ENCODE measurements around the gene KPNA3.

KPNA3 gene, protein sequence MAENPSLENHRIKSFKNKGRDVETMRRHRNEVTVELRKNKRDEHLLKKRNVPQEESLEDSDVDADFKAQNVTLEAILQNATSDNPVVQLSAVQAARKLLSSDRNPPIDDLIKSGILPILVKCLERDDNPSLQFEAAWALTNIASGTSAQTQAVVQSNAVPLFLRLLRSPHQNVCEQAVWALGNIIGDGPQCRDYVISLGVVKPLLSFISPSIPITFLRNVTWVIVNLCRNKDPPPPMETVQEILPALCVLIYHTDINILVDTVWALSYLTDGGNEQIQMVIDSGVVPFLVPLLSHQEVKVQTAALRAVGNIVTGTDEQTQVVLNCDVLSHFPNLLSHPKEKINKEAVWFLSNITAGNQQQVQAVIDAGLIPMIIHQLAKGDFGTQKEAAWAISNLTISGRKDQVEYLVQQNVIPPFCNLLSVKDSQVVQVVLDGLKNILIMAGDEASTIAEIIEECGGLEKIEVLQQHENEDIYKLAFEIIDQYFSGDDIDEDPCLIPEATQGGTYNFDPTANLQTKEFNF

DNA sequence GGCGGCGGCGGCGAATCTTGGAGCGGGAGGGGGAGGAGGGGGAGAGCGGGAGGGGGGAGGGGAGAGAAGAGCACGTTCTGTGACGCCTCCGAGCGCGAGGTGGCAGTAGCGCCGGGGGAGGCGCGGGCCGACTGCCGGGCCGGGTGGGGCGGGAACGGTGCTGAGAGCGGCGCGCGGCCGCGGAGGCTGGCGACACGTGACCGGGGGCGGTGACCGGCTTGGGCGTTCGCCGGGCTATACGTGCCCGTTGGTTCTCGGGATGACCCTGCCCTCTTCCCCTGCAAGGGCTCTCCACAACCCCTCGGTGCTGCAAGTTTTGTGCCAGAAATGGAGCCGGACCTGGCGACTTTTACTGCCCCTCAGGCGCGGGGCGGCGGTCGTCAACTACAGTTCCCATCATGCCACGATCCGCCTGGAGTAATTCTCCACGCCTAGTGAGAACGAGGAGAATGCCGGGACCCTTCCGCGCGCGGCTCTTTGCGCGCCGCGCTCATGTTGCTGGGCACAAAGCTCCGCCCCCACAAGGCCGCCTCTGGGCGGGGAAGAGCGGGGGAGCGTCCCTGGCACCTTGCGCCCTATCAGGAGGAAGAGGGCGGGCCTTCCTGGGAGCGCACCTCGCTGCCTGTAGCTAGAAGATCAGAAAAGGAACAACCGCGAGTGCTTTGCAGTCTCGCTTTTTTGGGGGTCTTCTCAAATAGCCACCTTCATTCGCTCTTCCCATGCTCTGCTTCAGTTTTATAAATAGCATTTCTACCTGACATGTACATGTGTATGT lies at the start of gene KPNA3:
Gene KPNA3 (minus strand): TSS at position 133 of the 775 bp plus-strand sequence. CDS start 176 bp downstream, outside the sequence.
- TF ChIP-seq, protein P1, sequence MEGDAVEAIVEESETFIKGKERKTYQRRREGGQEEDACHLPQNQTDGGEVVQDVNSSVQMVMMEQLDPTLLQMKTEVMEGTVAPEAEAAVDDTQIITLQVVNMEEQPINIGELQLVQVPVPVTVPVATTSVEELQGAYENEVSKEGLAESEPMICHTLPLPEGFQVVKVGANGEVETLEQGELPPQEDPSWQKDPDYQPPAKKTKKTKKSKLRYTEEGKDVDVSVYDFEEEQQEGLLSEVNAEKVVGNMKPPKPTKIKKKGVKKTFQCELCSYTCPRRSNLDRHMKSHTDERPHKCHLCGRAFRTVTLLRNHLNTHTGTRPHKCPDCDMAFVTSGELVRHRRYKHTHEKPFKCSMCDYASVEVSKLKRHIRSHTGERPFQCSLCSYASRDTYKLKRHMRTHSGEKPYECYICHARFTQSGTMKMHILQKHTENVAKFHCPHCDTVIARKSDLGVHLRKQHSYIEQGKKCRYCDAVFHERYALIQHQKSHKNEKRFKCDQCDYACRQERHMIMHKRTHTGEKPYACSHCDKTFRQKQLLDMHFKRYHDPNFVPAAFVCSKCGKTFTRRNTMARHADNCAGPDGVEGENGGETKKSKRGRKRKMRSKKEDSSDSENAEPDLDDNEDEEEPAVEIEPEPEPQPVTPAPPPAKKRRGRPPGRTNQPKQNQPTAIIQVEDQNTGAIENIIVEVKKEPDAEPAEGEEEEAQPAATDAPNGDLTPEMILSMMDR (IDR thresholded peaks at IDR 0.05; ENCODE audit: control extremely low read depth, extremely low read depth, low read depth, missing control alignments) = peak; percentile 51
- ChIA-PET POLR2A (interaction anchor here (0.6 to 1.5 kb wide), 6 partner anchors 13 to 1621 kb away, joined by 3 to 6 read pairs (median 4); partner anchors contain the start of genes EBPL and SPRYD7), CTCF (interaction anchor here (0.6 to 5.5 kb wide), 15 partner anchors 10 to 553 kb away, joined by 3 to 42 read pairs (median 3); partner anchors contain the start of genes CAB39L, SETDB2, SPRYD7 and TRIM13)
- peak; percentile 94 for DNase-seq (ENCODE audit: extremely low spot score)

DNA sequence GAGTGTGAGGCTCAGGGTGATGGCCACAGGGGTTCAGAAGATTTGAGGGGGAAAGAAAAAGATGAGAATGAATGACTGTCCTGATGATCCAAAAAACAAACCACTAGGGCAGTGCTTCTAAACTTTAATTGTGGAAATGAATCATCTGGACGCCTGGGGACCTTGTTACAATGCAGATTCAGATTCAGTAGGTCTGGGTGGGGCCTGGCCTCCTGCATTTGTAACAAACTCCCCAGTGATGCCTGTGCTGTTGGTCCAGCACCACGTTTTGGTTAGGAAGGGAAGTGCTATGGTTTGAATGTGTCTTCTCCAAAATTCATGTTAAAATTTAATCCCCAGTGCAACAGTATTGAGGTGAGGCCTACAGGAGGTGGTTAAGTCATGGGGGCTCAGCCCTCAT lies 49.5 kb upstream of the KPNA3 start:
- DNase-seq (ENCODE audit: extremely low spot score) = no peak
- CTCF ChIA-PET = no interaction called here
- POLR2A ChIA-PET = no interaction called here
- TF ChIP-seq, protein P1 (IDR thresholded peaks at IDR 0.05; ENCODE audit: control extremely low read depth, extremely low read depth, low read depth, missing control alignments) = no peak

DNA sequence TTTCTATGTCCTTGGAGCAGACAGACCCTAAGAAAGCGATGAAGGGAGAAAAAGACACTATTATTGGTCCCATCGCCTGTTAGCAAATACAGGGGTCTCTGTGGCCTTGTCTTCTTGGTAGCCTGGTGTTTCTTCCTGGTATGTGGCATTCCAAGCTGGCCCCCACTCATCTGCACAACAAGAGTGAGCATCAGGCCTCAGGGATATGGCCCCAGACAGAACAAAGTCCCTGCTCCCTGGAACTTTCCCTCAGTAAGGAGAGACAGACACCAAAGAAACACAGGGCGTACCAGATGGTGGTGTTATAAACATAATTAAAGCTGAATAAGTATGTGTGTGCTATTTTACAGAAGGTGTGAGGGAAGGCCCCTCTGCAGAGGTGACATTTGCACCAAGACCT lies 48.2 kb upstream of the KPNA3 start:
- POLR2A ChIA-PET = no interaction called here
- CTCF ChIA-PET = no interaction called here
- TF ChIP-seq, protein P1 (IDR thresholded peaks at IDR 0.05; ENCODE audit: control extremely low read depth, extremely low read depth, low read depth, missing control alignments) = no peak
- no peak for DNase-seq (ENCODE audit: extremely low spot score)

DNA sequence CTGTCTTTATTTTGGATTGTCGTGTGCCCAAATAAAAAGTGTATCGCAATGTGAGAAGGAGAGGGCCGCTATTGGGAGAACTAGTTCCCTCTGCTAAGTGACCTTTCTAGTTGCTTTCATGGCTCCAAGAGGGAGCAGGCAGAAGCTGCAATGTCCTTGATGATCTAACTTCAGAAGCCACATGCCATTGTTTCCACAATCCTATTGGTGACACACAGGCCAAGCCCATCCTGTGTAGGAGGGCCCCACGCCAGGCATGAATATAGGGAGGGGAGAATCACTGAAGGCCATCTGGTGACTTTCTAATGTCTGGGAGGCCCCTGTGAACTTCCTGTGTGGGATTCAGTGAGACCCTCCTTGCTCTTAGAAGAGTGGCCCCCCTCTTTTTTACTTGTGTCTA lies 47.8 kb upstream of the KPNA3 start:
- ChIA-PET POLR2A (no interaction called here), CTCF (no interaction called here)
- TF ChIP-seq, protein P1 (IDR thresholded peaks at IDR 0.05; ENCODE audit: control extremely low read depth, extremely low read depth, low read depth, missing control alignments) = no peak
- DNase-seq (ENCODE audit: extremely low spot score) = no peak

DNA sequence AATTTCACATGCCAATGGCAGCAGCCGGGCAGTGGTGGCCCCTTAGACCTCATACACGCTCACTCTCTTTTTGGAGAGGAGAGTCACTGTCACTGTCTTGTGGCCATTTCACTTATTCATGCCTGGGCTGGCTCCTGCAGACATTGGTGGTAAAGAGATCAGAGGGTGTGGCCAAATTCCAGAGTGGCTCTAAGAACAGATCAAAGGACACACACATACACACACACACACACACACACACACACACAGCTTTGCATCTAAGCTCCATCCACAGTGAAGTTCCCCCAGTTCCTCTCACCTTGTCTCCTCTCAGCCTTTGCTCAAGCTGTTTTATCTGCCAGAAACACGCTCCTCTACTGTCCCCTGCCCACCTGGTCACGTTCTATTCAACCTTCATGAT lies 46.5 kb upstream of the KPNA3 start:
- DNase-seq (ENCODE audit: extremely low spot score) = no peak
- TF ChIP-seq, protein P1 (IDR thresholded peaks at IDR 0.05; ENCODE audit: control extremely low read depth, extremely low read depth, low read depth, missing control alignments) = no peak
- ChIA-PET POLR2A (no interaction called here), CTCF (interaction anchor here (0.8 kb wide), 1 partner anchor 292 kb away, joined by 3 read pairs; no protein-coding TSS in a partner anchor)

DNA sequence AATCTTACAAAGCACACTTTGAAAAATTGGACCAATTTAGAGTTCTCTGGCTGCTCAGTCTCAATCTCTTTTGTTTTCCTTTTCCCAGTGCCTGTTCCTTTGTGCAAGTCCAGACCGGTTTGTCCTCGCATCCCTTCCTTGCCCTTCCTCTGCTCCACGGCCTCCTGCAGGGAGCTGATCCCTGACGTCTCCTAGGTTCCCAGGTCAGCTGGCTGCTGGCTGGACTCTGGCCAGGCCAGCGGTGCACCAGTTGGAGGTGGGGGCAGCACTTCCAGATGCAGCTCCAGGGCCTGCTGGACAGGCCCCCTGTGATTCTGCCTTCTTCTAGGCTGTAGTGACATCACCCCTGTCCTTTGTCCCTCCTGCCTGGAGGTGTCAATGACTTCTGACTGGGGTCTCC lies 44.0 kb upstream of the KPNA3 start:
- POLR2A ChIA-PET = no interaction called here
- CTCF ChIA-PET = interaction anchor here (1.4 kb wide), 1 partner anchor 9 kb away, joined by 4 read pairs; no protein-coding TSS in a partner anchor
- TF ChIP-seq, protein P1 (IDR thresholded peaks at IDR 0.05; ENCODE audit: control extremely low read depth, extremely low read depth, low read depth, missing control alignments) = no peak
- no peak for DNase-seq (ENCODE audit: extremely low spot score)
